H1 (cell line): Measurements from ENCODE around the gene SLC2A2. TPM values are rescaled to one million over a fixed set of nuclear protein-coding genes. Genes with fewer than 3 reads are reported as not detected.

Source experiments
- SIN3A ChIP-seq, 2 experiments: IDR thresholded peaks in 1 of 2; conservative IDR thresholded peaks in 1 of 2; 2 replicates each; pipeline ENCODE4 v1.6.1; 2011 to 2012; ENCODE audit warnings: low read length in 2 of 2, improper control_type of control experiment in 1 of 2, low read depth in 1 of 2, mild to moderate bottlenecking in 1 of 2
- polyA plus RNA-seq, 7 experiments: library from polyadenylated mRNA; depleted of rRNA in 3 of 7; stranded (reverse) in 5 of 7; unstranded in 2 of 7; fragments of >200 nt in 5 of 7; fragments of 200-250 nt in 2 of 7; gene quantifications; 1 replicate in 5 of 7; 2 replicates in 1 of 7; 4 replicates in 1 of 7; pipeline versions ENCODE4 v1.2.1 to v1.2.3, GENCODE V29; 2011 to 2013; ENCODE audit warnings: missing spikeins in 2 of 7, mixed read lengths in 2 of 7
- total RNA-seq: library from RNA; stranded (reverse); fragmentation: NEBNext Ultra II Directional; extraction: Animal tissue kit (Norgen Biotek cat#: 25700); gene quantifications from 2 replicates; pipeline ENCODE4 v1.2.1, GENCODE V29; 2021

Gene SLC2A2
- total and polyA plus RNA-seq, 2 of the 8 experiments (the other 6 are each of a cell fraction or from before 2014, with no cell fraction given) = not detected

GRCh38 chr3:171057072-171057471 lies 30.6 kb upstream of the SLC2A2 start (continued):
- TF ChIP-seq SIN3A (conservative IDR thresholded peaks at IDR 0.05 in 1 of 2, IDR thresholded peaks at IDR 0.05 in 1 of 2; ENCODE audit: low read depth in 1 of 2, low read length in 2 of 2) = no peak
